SK-N-SH treated with all-trans-retinoic acid at 6 μM for 48 hours (cell line): ENCODE measurements around the gene OR13D1.

ENCODE experiments used
- ARNTL ChIP-seq: fragments of 450-650 bp; formaldehyde crosslinking; IDR thresholded peaks from 2 replicates; pipeline ENCODE4 v1.5.0; 2020; ENCODE audit warnings: low read depth, mild to moderate bottlenecking, moderate library complexity, borderline replicate concordance
- CREB5 ChIP-seq: fragments of 250-450 bp; sonication (Bioruptor Pico); IDR thresholded peaks from 2 replicates; pipeline ENCODE4 v1.5.1; 2020; ENCODE audit warnings: low read depth, mild to moderate bottlenecking, moderate library complexity
- CSDC2 ChIP-seq: fragments of 250-450 bp; sonication (Bioruptor Pico); IDR thresholded peaks from 2 replicates; pipeline ENCODE4 v1.5.0; 2020; ENCODE audit warnings: mild to moderate bottlenecking, moderate library complexity
- ESRRG ChIP-seq: fragments of 250-450 bp; sonication (Bioruptor Pico); IDR thresholded peaks from 2 replicates; pipeline ENCODE4 v1.6.1; 2021; ENCODE audit warnings: mild to moderate bottlenecking
- PATZ1 ChIP-seq: fragments of 250-450 bp; sonication (Bioruptor Pico); IDR thresholded peaks from 2 replicates; pipeline ENCODE4 v1.8.0; 2020; ENCODE audit warnings: mild to moderate bottlenecking, moderate library complexity, borderline replicate concordance
- RARB ChIP-seq: fragments of 250-450 bp; sonication (Bioruptor Pico); IDR thresholded peaks from 2 replicates; pipeline ENCODE4 v1.8.0; 2021; ENCODE audit warnings: mild to moderate bottlenecking, moderate library complexity
- TOX ChIP-seq: fragments of 250-450 bp; sonication (Bioruptor Pico); IDR thresholded peaks from 2 replicates; pipeline ENCODE4 v1.8.0; 2021; ENCODE audit warnings: mild to moderate bottlenecking, moderate library complexity, borderline replicate concordance
- TSHZ2 ChIP-seq: fragments of 250-450 bp; sonication (Bioruptor Pico); IDR thresholded peaks from 2 replicates; pipeline ENCODE4 v1.5.0; 2020; ENCODE audit warnings: mild to moderate bottlenecking, moderate library complexity
- ZNF8 ChIP-seq: fragments of 450-650 bp; formaldehyde crosslinking; IDR thresholded peaks from 2 replicates; pipeline ENCODE4 v1.5.0; 2020; ENCODE audit warnings: mild to moderate bottlenecking, moderate library complexity

GRCh38 chr9:104686081-104686480 lies 8.2 kb upstream of the OR13D1 start:
- TF ChIP-seq TSHZ2 (CRISPR knock-in tag) (no peak), CSDC2 (CRISPR knock-in tag) (no peak), TOX (CRISPR knock-in tag) (no peak), PATZ1 (no peak), ZNF8 (no peak), RARB (no peak), ARNTL (CRISPR knock-in tag) (no peak), CREB5 (no peak), ESRRG (CRISPR knock-in tag) (no peak)
